Lung (tissue), 12 donors: ENCODE data around the gene FYN. TPM values are rescaled to one million over a fixed set of nuclear protein-coding genes. Genes with fewer than 3 reads are reported as not detected.

Source experiments
- ATAC-seq: fragments of 200-7000 bp; cut with Tn5 transposase; one replicate; pipeline ENCODE4 v1.9.1; 2020; ENCODE audit warnings: moderate number of reproducible peaks; ENCODE audit not compliant: insufficient read depth, low FRiP score
- DNase-seq, 3 donors: peaks; one replicate each; pipeline ENCODE4 v3.0.0-alpha.2; 2013 to 2017
- H3K27ac ChIP-seq, 2 donors: one replicate each; pipeline ENCODE4 v1.5.1; 2013; ENCODE audit warnings: mild to moderate bottlenecking in 2 of 2, moderate library complexity in 2 of 2, control low read depth in 1 of 2, inconsistent platforms in 1 of 2, low read depth in 1 of 2, low read length in 1 of 2
- H3K27me3 ChIP-seq, 3 donors: one replicate each; pipeline ENCODE4 v1.5.1; 2013; ENCODE audit warnings: low read length in 2 of 3; ENCODE audit not compliant: control insufficient read depth in 3 of 3, insufficient read depth in 3 of 3
- H3K36me3 ChIP-seq, 4 donors: one replicate each; pipeline ENCODE4 v1.5.1; 2013; ENCODE audit warnings: low read length in 4 of 4, mild to moderate bottlenecking in 1 of 4, moderate library complexity in 1 of 4; ENCODE audit not compliant: control insufficient read depth in 4 of 4, insufficient read depth in 4 of 4
- H3K4me1 ChIP-seq, 5 donors: one replicate each; pipeline ENCODE4 v1.5.1; 2013; ENCODE audit warnings: low read length in 5 of 5, mild to moderate bottlenecking in 2 of 5, moderate library complexity in 1 of 5; ENCODE audit not compliant: control insufficient read depth in 5 of 5, insufficient read depth in 5 of 5
- H3K4me3 ChIP-seq: one replicate; pipeline ENCODE4 v1.5.1; 2013; ENCODE audit warnings: mild to moderate bottlenecking, control low read depth, moderate library complexity
- H3K9ac ChIP-seq, 2 donors: one replicate each; pipeline ENCODE4 v1.5.1; 2013; ENCODE audit warnings: low read length in 2 of 2, control low read depth in 1 of 2; ENCODE audit not compliant: insufficient read depth in 1 of 2
- H3K9me3 ChIP-seq, 4 donors: one replicate each; pipeline ENCODE4 v1.5.1; 2013; ENCODE audit warnings: low read length in 3 of 4, mild to moderate bottlenecking in 1 of 4, moderate library complexity in 1 of 4; ENCODE audit not compliant: control insufficient read depth in 4 of 4, insufficient read depth in 3 of 4
- WGBS, 2 donors: extraction: QIAGEN DNeasy Blood & Tissue Kit; methylation state at CpG; one replicate each; pipeline ENCODE4 v1.1.7; 2013; 5-methylcytosine and 5-hydroxymethylcytosine counted together
- polyA plus RNA-seq, 2 donors: library from polyadenylated mRNA; stranded (reverse); fragments of 200-250 nt; gene quantifications; one replicate each; pipeline ENCODE4 v1.2.1, GENCODE V29; 2013
- total RNA-seq, 2 donors: library from RNA; depleted of rRNA in 1 of 2; stranded (reverse); fragments of >200 nt in 1 of 2; gene quantifications; one replicate each; pipeline ENCODE4 v1.2.1, GENCODE V29; 2014 to 2021
- TF ChIP-seq, protein P1 (sequence below): IDR thresholded peaks from 2 replicates; pipeline ENCODE4 v1.5.1; 2012; ENCODE audit warnings: mild to moderate bottlenecking; ENCODE audit errors: control extremely low read depth, extremely low read depth
- donor health status: control.
- donor health status: control.
- donor health status: Bipolar disorder and iron deficiency.
- donor health status: healthy.
- donor health status: DM: yes; HTN: yes; CAD: no.

FYN gene
- total and polyA plus RNA-seq, 4 donors = 27.3 to 157 (median 71.0) TPM

GRCh38 chr6:111841822-111842221 lies 31.4 kb downstream of the FYN start:
- Histone ChIP-seq H3K36me3 (no peaks in the 10 kb centered on the region), H3K27me3 (no peaks in the 10 kb centered on the region), H3K4me3 (no peak overlapping the region), H3K4me1 (peaks cover 21 to 57% (median 25%) of the 10 kb centered on the region in 5 donors), H3K27ac (no peak overlapping the region), H3K9ac (no peak overlapping the region), H3K9me3 (peaks cover 0 to 1% (median 0%) of the 10 kb centered on the region in 4 donors)
- TF ChIP-seq, protein P1, sequence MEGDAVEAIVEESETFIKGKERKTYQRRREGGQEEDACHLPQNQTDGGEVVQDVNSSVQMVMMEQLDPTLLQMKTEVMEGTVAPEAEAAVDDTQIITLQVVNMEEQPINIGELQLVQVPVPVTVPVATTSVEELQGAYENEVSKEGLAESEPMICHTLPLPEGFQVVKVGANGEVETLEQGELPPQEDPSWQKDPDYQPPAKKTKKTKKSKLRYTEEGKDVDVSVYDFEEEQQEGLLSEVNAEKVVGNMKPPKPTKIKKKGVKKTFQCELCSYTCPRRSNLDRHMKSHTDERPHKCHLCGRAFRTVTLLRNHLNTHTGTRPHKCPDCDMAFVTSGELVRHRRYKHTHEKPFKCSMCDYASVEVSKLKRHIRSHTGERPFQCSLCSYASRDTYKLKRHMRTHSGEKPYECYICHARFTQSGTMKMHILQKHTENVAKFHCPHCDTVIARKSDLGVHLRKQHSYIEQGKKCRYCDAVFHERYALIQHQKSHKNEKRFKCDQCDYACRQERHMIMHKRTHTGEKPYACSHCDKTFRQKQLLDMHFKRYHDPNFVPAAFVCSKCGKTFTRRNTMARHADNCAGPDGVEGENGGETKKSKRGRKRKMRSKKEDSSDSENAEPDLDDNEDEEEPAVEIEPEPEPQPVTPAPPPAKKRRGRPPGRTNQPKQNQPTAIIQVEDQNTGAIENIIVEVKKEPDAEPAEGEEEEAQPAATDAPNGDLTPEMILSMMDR = no peak
- DNase-seq (peak; percentile 35 to 58 (median 43)), ATAC-seq (no peak)
- 18 to 34% methylated on average over 6 of the region's 6 CpGs for WGBS, 2 donors

DNA sequence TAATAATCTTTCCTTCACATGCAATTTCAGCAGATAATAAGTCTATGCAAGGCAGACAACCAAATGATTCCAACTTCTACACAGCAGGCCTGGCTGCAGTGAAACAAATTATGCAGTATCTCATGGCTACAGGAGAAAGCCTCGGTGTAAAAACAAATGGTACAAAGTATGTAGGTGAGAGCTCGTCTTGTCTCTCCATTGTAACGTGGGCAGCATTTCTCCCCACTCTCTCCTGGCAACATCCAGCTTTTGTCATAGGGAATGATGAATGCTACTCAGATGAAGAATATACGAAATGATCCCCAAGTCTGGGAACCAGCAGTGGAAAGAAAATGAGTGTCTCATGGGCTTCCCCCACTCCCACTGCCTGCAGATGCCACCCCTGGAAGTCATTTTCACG lies 32.4 kb downstream of the FYN start:
- Histone ChIP-seq H3K9me3 (peaks cover 0 to 1% (median 0%) of the 10 kb centered on the region in 4 donors), H3K27ac (no peak overlapping the region), H3K36me3 (peaks cover 0 to 2% (median 0%) of the 10 kb centered on the region in 4 donors), H3K9ac (no peak overlapping the region), H3K4me3 (no peak overlapping the region), H3K27me3 (no peaks in the 10 kb centered on the region), H3K4me1 (peaks cover 16 to 49% (median 19%) of the 10 kb centered on the region in 5 donors)
- 89 to 92% methylated on average over 5 of the region's 5 CpGs for WGBS, 2 donors
- TF ChIP-seq, protein P1 = no peak
- DNase-seq (no peak), ATAC-seq (no peak)

DNA sequence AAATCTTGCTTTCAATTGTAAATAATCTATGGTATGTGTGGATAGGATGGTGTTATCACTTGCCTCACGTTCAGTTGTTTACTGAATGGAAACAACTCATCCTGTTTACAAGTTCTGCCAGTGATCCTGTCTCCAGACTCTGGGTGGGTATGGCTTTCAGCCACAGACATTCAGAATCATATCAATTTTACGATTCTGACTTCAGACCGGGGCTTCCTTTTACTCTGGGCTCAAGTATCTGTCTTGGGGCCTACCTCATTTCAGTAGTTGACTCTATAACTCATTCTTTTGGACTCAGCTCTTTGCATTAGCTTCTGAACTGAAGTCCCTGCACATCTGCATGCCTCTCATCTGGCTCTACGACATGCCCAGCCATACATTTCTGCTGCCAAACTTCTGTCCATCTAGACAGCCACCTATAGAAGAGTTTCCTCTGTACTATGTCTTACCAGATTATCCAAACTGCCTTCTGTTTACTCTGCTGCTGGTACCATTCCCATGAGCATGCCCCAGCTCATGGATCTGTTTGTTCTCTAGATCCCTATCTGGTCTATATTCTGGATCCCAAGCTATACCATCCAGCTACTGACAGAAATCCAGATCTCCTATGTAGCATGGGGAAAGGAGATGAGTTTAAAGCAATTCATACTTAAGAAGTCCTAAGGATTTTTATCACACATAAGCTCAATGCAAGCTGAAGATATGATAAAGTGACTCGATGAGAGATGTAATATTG lies 34.3 kb downstream of the FYN start:
- H3K9ac ChIP-seq = no peak overlapping the region
- no peak overlapping the region for H3K4me3 ChIP-seq
- H3K36me3 ChIP-seq = peaks cover 0 to 4% (median 1%) of the 10 kb centered on the region in 4 donors
- WGBS, 2 donors = 69 to 76% methylated on average over 5 of the region's 5 CpGs
- no peak for DNase-seq
- H3K4me1 ChIP-seq = peaks cover 8 to 33% (median 14%) of the 10 kb centered on the region in 5 donors
- H3K9me3 ChIP-seq = peaks cover 0 to 1% (median 0%) of the 10 kb centered on the region in 4 donors
- no peaks in the 10 kb centered on the region for H3K27me3 ChIP-seq
- TF ChIP-seq, protein P1 = no peak
- no peak for ATAC-seq
- no peak overlapping the region for H3K27ac ChIP-seq
